GM10266 (cell line): ENCODE measurements around the gene GSTCD.
"Not testable (repeated sequence)": the region's sequence is repeated elsewhere in the genome, so short reads cannot be mapped to it uniquely, and the experiment has no call there.

Source experiments
- DNase-seq: peaks from one replicate; pipeline ENCODE4 v3.0.0; 2012; ENCODE audit errors: extremely low spot score
- CTCF ChIP-seq: IDR thresholded peaks from 2 replicates; pipeline ENCODE4 v1.5.1; 2012; ENCODE audit warnings: mild to moderate bottlenecking, low read depth; ENCODE audit not compliant: control insufficient read depth, insufficient read depth; ENCODE audit errors: missing control alignments

GSTCD gene

GRCh38 chr4:105674011-105674410 lies 34.6 kb upstream of the GSTCD start:
- TF ChIP-seq CTCF: no peak
- DNase-seq: no peak

GRCh38 chr4:105677709-105678108 lies 30.9 kb upstream of the GSTCD start:
- no peak for DNase-seq
- TF ChIP-seq CTCF: no peak

GRCh38 chr4:105679186-105679585 lies 29.4 kb upstream of the GSTCD start:
- no peak for TF ChIP-seq CTCF
- DNase-seq: no peak

- TF ChIP-seq CTCF: no peak
- DNase-seq: no peak
These were observed 25.5 kb upstream of the GSTCD start for GRCh38 chr4:105683038-105683437.

- no peak for DNase-seq
These were observed 22.0 kb upstream of the GSTCD start for GRCh38 chr4:105686571-105686970.

GRCh38 chr4:105694812-105695211 lies 13.8 kb upstream of the GSTCD start:
- not testable (repeated sequence) for DNase-seq

More at GRCh38 chr4:105686571-105686970, 22.0 kb upstream of the GSTCD start:
- TF ChIP-seq CTCF: no peak

- DNase-seq: not testable (repeated sequence)
These were observed 12.8 kb upstream of the GSTCD start for GRCh38 chr4:105695832-105696231.

GRCh38 chr4:105698607-105699006 lies 10.0 kb upstream of the GSTCD start:
- DNase-seq: no peak
- no peak for TF ChIP-seq CTCF
